ENCODE results near the gene ACO1. TPM values are rescaled to one million over a fixed set of nuclear protein-coding genes. Genes with fewer than 3 reads are reported as not detected.
A peak's percentile ranks its signal among the peaks of the same experiment; 100 is the strongest.

The ACO1 gene
- total and polyA plus RNA-seq, 4 donors = 12.5 to 47.1 (median 21.9) TPM

GRCh38 chr9:32376285-32376684 is 8.2 kb upstream of the ACO1 start:
- Histone ChIP-seq H3K4me3 (no peak overlapping the region), H3K4me1 (ENCODE audit: control insufficient read depth in 5 of 5, insufficient read depth in 5 of 5, low read length in 5 of 5) (no peaks in the 10 kb centered on the region), H3K27me3 (ENCODE audit: control insufficient read depth in 3 of 3, insufficient read depth in 3 of 3, low read length in 2 of 3) (peaks cover 0 to 11% (median 6%) of the 10 kb centered on the region in 3 donors), H3K36me3 (ENCODE audit: control insufficient read depth in 4 of 4, insufficient read depth in 4 of 4, low read length in 4 of 4) (no peaks in the 10 kb centered on the region), H3K9ac (ENCODE audit: insufficient read depth in 1 of 2, low read length in 2 of 2) (no peak overlapping the region), H3K9me3 (ENCODE audit: control insufficient read depth in 4 of 4, insufficient read depth in 3 of 4, low read length in 3 of 4) (no peaks in the 10 kb centered on the region), H3K27ac (ENCODE audit: low read depth in 1 of 2, low read length in 1 of 2) (no peak overlapping the region)
- ATAC-seq (ENCODE audit: insufficient read depth, low FRiP score) = no peak
- no peak for DNase-seq
- TF ChIP-seq CTCF (IDR thresholded peaks at IDR 0.05; ENCODE audit: control extremely low read depth, extremely low read depth) = no peak
- 31 to 34% methylated on average over 2 of the region's 2 CpGs for WGBS, 2 donors

GRCh38 chr9:32378496-32378895 is 5.9 kb upstream of the ACO1 start:
- ATAC-seq (ENCODE audit: insufficient read depth, low FRiP score) (peak; percentile 88), DNase-seq (peak; percentile 17 to 76 (median 72))
- peaks cover 0 to 1% (median 0%) of the 10 kb centered on the region in 5 donors for H3K4me1 ChIP-seq (ENCODE audit: control insufficient read depth in 5 of 5, insufficient read depth in 5 of 5, low read length in 5 of 5)
- H3K4me3 ChIP-seq = no peak overlapping the region
- 0% methylated on average over 3 of the region's 3 CpGs for WGBS, 2 donors
- H3K36me3 ChIP-seq (ENCODE audit: control insufficient read depth in 4 of 4, insufficient read depth in 4 of 4, low read length in 4 of 4) = no peaks in the 10 kb centered on the region
- H3K9ac ChIP-seq (ENCODE audit: insufficient read depth in 1 of 2, low read length in 2 of 2) = no peak overlapping the region
- peak; percentile 84 for TF ChIP-seq CTCF (IDR thresholded peaks at IDR 0.05; ENCODE audit: control extremely low read depth, extremely low read depth)
- H3K27ac ChIP-seq (ENCODE audit: low read depth in 1 of 2, low read length in 1 of 2) = no peak overlapping the region
- no peaks in the 10 kb centered on the region for H3K9me3 ChIP-seq (ENCODE audit: control insufficient read depth in 4 of 4, insufficient read depth in 3 of 4, low read length in 3 of 4)
- H3K27me3 ChIP-seq (ENCODE audit: control insufficient read depth in 3 of 3, insufficient read depth in 3 of 3, low read length in 2 of 3) = peaks cover 7 to 19% (median 11%) of the 10 kb centered on the region in 3 donors

- DNase-seq (peak; percentile 57 to 89 (median 88)), ATAC-seq (ENCODE audit: insufficient read depth, low FRiP score) (peak; percentile 80)
- TF ChIP-seq CTCF (IDR thresholded peaks at IDR 0.05; ENCODE audit: control extremely low read depth, extremely low read depth) = peak; percentile 95
- Histone ChIP-seq H3K36me3 (ENCODE audit: control insufficient read depth in 4 of 4, insufficient read depth in 4 of 4, low read length in 4 of 4) (no peaks in the 10 kb centered on the region), H3K4me3 (no peak overlapping the region), H3K9me3 (ENCODE audit: control insufficient read depth in 4 of 4, insufficient read depth in 3 of 4, low read length in 3 of 4) (no peaks in the 10 kb centered on the region), H3K27me3 (ENCODE audit: control insufficient read depth in 3 of 3, insufficient read depth in 3 of 3, low read length in 2 of 3) (peaks cover 4 to 19% (median 11%) of the 10 kb centered on the region in 3 donors), H3K27ac (ENCODE audit: low read depth in 1 of 2, low read length in 1 of 2) (no peak overlapping the region), H3K9ac (ENCODE audit: insufficient read depth in 1 of 2, low read length in 2 of 2) (no peak overlapping the region), H3K4me1 (ENCODE audit: control insufficient read depth in 5 of 5, insufficient read depth in 5 of 5, low read length in 5 of 5) (peaks cover 0 to 5% (median 3%) of the 10 kb centered on the region in 5 donors)
- WGBS, 2 donors = 15 to 22% methylated on average over 5 of the region's 5 CpGs
These were observed 5.3 kb upstream of the ACO1 start for GRCh38 chr9:32378993-32379729.

Measured in lung (tissue), 12 donors.